GM19240 (cell line): ENCODE data around the gene RNF224.

Source experiments
- DNase-seq: peaks from one replicate; pipeline ENCODE4 v3.0.0; 2011; ENCODE audit warnings: low spot score; ENCODE audit not compliant: insufficient read length

RNF224 gene

DNA sequence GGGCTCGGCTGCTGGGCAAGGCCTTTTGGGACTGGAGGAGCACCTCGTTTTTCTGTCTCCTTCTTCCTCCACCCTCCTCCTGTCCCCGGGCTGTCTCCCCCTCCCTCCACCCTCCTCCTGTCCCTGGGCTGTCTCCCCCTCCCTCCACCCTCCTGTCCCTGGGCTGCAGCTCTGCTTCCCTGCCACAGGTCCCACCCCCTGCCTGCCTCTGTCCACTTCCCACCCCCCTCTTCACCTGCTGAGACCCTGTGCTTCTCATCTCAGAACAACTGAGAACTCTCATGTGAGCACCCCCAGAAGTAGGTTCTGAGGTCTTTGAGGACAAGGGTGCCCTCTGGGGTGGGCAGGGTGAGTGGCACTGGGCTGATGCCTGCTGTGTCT lies 44.4 kb downstream of the RNF224 start:
- no peak for DNase-seq

DNA sequence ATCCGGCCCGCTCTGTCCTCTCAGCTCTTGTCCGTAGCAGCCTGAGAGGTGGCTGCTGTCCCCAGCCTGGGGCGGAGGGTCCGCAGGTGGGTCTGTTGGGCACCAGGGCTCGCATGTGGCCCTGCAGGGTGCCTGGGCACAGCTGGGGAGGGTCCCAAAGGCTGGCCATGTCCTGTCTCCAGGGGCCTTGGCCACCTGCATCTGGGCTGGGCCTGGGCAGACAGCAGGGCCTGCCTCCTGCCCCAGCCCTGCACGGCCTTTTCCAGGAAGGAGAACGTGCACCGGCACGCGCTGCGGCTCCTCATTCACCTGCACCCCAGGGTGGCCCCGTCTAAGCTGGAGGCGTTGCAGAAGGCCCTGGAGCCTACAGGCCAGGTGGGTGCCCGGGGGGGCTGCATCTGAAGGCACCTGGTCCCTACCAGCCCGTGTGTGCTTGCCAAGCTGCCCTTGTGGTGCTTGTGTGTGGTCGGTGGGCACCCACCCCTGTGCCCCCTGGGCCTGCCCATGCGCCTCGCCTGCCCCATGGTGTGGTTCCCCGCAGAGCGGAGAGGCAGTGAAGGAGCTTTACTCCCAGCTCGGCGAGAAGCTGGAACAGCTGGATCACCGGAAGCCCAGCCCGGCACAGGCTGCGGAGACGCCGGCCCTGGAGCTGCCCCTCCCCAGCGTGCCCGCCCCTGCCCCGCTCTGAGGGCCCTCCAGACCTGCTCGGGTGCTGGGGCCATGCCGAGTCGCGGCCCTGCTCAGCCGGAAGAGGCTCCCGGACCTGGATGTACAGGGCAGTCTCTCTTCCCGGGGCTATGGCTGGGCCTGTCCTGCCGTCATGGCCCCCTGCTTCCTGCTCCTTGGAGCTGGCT lies 45.2 kb downstream of the RNF224 start:
- no peak for DNase-seq

DNA sequence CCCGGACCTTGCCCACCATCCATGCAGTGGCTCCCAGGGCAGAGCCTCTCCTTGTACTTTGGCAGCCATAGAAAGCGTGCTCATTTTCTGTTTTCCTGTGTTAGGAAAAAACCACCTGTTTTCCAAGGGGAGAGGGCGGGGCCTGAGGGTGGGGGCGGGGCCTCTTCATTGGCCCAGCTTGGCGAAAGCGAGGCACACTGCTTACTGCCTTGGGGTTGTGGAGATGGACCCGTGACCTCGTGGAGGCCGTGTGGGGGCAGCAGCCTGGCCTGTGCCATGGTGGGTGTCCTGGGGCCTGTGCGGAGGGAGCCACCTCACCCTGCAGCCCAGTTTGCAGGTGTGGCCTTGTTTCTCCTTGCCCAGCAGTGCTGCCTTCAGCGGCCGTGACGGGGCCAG lies 45.8 kb downstream of the RNF224 start:
- no peak for DNase-seq

DNA sequence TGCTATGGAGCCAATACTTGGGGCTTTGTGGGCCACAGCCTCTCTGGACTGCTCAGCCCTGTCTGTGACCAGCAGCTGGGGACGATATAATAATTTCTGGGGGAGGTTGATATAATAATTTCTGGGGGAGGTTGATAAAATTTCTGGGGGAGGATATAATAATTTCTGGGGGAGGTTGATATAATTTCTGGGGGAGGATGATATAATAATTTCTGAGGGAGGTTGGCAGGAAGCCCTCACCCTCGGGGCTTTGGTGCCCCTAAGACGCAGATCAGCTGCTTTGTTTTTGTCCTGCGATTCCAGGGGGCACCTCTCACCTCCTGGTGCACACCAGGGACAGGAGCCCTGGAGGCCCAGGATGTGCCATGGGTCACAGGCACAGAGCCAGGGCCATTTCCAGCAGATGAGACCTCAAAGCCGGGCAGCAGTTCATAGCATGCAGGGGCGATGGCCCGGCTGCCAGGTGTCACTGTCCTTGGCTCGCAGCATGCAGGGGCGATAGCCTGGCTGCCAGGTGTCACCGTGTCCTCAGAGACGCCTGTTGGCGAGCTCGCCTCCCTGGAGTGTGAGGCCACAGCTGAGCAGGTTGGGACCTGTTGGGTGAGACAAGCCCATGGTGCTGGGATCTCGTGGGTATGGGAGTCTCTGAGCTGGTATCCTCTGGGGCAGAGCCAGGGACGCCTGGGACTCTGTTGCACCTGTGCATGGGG lies 46.5 kb downstream of the RNF224 start:
- DNase-seq = no peak

DNA sequence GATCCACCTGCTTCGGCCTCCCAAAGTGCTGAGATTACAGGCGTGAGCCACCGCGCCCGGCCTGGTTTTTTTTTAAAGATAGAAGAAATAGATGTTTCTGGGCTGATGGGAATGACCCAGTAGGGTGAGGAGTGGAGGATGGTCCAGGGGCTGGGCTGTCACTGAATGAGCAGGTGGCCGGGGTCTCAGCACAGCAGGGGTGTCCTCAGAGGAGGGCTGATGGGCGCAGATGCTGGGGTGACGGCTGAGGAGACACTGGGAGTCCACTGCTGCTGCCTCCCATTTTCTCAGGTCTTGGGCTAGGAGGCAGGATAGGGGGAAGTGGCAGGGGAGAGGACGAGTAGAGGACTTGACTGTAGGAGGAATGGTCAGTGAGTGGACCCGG lies 47.9 kb downstream of the RNF224 start:
- no peak for DNase-seq

DNA sequence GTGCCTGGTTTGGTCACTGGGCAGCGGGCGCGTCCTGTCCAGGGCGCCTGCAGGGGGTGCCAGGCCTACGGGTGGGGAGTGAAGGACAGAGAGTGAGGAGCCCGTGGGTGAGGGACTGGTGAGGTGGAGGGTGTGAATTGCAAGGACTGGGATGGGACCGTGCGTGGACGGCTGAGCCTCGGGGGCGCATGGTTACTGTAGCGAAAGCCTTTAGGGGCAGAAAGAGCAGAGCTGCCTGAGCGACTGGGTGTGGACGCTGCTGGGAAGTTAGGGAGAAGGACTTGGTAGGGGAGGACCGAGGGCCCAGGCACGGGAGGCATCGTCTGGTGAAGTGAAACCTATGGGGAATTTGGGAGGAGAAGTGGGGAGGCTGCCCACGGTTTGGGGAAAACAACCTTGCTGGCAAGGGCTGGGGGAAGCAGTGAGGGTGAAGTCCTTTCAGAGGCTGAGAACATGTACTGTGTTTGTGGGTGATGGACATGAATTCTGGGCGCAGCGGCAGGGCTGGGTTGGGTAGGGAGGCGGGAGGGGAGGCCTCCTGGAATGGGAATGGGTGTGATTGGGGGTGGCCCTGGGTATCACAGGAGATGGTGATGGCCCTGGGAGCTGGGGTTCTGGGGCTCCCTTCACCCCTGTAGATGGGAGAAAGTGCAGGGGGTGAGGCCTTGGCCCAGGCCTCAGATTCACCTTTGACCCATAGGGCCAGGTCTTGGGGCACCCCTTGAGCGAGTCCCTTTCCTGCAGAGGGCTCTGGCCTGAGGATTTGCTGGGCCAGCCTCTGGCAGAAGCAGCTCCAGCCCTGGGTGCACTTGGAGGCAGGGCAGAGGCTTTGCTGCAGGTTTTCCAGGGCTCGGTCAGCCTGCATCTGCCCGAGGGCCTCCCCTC lies 48.5 kb downstream of the RNF224 start:
- no peak for DNase-seq

DNA sequence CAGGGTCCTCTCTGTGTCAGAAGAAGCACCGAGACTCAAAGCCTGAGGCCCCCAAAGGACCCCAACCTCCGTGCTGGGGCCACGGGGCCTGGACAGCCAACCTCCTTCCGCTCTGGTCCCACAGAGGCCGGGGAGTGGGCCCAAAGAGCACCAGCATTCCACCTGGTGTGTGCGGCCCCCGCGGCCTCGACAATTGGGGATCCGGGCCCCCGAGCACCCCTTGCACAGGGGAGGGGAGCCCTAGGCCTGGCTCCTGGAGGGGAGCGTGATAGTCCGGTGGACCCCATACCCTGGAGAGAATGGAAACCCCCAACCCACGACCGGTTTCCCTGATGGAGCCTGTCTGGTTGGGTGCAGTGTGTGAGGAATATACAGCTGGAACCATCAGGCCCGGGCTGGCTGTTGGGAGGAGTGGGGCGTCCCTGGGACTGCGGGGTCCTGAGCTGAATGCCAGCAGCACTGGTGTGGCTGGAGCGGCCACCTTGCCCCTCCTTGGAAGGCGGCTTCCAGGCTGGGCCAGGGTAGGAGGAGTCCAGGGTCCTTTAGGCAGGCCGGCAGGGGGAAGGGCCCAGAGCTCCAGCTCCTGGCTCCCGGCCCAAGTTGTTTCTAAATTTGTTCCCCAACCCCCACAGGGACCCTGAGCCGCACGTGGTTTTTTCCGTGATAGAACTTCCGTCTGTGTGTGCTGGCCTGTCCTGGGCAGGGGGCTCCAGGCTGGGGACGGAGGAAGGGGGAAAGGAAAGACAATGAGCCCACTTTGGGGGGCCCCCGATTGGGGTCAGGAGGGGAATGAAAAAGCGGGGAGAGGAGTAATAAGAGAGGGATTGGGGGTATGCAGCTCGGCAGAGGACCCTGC lies 49.4 kb downstream of the RNF224 start:
- no peak for DNase-seq

DNA sequence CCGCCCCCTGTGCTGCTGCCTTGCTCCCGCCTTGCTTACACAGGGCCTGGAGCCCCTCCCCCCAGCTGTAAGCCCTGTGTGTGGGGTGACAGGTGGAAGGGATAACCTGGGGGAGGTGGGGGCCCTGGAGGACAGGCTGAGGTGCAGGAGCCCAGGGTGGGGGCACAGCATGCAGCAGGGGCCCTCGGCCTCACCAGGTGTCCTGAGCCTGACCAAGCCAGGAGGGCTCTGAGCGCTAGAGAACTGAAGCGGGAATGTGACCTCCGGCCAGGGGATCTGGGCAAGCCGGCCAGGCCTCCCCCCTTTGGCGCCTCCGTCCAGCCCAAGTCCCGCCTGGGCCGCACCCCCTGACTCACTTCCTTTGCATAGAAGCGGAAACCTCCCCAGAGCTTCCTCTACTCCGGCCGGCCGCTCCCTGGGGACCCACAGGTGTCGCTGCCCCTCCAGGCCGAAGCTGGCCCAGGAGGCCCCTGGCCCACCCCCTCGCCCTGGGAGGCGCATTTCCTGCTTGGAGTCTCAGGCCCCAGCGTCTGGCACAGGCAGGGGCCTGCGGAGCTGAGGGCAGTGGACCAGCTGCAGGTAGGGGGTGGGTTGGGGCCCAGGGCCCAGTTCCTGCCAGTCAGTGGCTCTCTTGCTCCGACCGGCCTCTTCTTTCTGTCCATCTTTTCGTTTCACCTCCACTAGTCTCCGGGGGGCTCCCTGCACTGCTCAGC lies 50.2 kb downstream of the RNF224 start, which contains the start of gene TOR4A:
TOR4A (plus strand) TSS at position 398 of the 713 bp plus-strand sequence. CDS start 964 bp downstream, outside the sequence.
- peak; percentile 94 for DNase-seq

DNA sequence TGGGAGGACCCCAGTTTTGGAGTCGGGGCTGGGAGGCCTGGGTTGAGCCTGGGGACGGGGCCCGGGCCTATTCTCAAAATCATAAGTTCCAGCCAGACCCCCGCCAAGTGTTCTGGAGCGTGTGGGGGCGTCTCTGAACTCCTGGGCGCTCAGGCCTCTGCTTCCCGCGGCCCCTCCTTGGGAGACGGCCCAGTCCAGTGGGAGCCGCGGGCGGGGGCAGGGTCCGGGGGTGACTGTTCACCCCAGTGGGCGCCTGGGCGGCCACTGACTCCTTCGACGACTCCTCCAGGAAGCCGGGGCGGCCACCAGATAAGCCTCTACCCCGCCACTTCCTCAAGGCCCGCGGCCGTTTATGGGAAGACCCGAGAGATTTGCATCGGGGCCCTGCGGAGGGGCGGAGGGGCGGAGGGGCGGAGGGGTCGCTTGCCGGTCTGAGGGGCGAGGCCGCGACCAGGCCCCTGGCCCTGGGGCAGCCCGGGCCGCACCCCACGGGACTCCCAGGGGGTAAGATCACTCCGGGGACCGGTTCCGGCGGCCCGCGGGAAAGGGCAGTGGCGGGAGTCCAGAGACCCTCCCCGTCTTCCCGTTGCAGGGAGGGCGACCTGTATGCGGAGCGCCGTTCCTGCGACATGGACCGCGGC lies 50.9 kb downstream of the RNF224 start:
- DNase-seq = no peak
